K562 (cell line): ENCODE results near the gene SLC43A1.

Experiments used
- CHD4 ChIP-seq: fragments of 200-600 bp; sonication (generic); IDR thresholded peaks from 3 replicates; pipeline ENCODE4 v1.6.1; 2012; ENCODE audit warnings: low read depth, mild to moderate bottlenecking, mixed read lengths, low read length, inconsistent platforms; ENCODE audit not compliant: insufficient read depth, insufficient replicate concordance, poor library complexity, severe bottlenecking
- STAT6 ChIP-seq: sonication (generic); formaldehyde crosslinking; IDR thresholded peaks from 2 replicates; pipeline ENCODE4 v1.8.1; 2023; ENCODE audit warnings: mild to moderate bottlenecking, missing genetic modification reagents
- ZNF512 ChIP-seq: IDR thresholded peaks from 2 replicates; pipeline ENCODE4 v1.6.1; 2016; ENCODE audit warnings: missing genetic modification characterization, missing compliant biosample characterization

GRCh38 chr11:57500515-57500914, 15.0 kb downstream of the SLC43A1 start:
- TF ChIP-seq STAT6 (CRISPR knock-in tag) (no peak), CHD4 (no peak), ZNF512 (tag) (no peak)
